PC-3 (cell line): ENCODE measurements around the gene BAIAP2. TPM values are rescaled to one million over a fixed set of nuclear protein-coding genes. Genes with fewer than 3 reads are reported as not detected.

ENCODE experiments used
- ATAC-seq: fragments of 200-7000 bp; cut with Tn5 transposase; 2 replicates; pipeline ENCODE4 v1.9.1; 2020; ENCODE audit warnings: mild to moderate bottlenecking, moderate library complexity
- BruUV-seq: library from RNA; stranded (reverse); fragments of 400-500 nt; replicated peaks from 2 replicates; lab custom pipeline; 2021; lab: Mats Ljungman, UMichigan
- CTCF ChIA-PET: fragments of 300-600 bp; sonication (Branson Sonifier 250); formaldehyde crosslinking; loops from one replicate; lab custom pipeline; 2022; ENCODE audit warnings: antibody characterized with exemption; lab: Charles Lee
- POLR2A ChIA-PET: fragments of 300-600 bp; sonication (Branson Sonifier 250); formaldehyde crosslinking; loops from one replicate; lab custom pipeline; 2022; ENCODE audit warnings: antibody characterized with exemption; ENCODE audit not compliant: unreplicated experiment; lab: Charles Lee
- DNase-seq: peaks from one replicate; pipeline ENCODE4 v3.0.0-alpha.2; 2015
- H2AFZ ChIP-seq: fragments of 300-600 bp; sonication (generic); 2 replicates; pipeline ENCODE4 v1.6.0; 2016; ENCODE audit warnings: antibody characterized with exemption, low read length
- H3F3A ChIP-seq: fragments of 300-600 bp; sonication (generic); one replicate; pipeline ENCODE4 v1.6.0; 2017; ENCODE audit warnings: antibody characterized with exemption, low read length, control low read depth, mild to moderate bottlenecking; ENCODE audit not compliant: unreplicated experiment
- H3K27ac ChIP-seq: fragments of 300-600 bp; sonication (generic); 2 replicates; pipeline ENCODE4 v1.5.1; 2016; ENCODE audit warnings: mild to moderate bottlenecking, low read length
- H3K27me3 ChIP-seq: fragments of 300-600 bp; sonication (generic); 2 replicates; pipeline ENCODE4 v1.6.1; 2016; ENCODE audit warnings: low read length, mixed read lengths
- H3K36me3 ChIP-seq: fragments of 300-600 bp; sonication (generic); 2 replicates; pipeline ENCODE4 v1.6.1; 2016; ENCODE audit warnings: low read depth, mixed run types, low read length, mixed read lengths
- H3K4me1 ChIP-seq: fragments of 300-600 bp; sonication (generic); 2 replicates; pipeline ENCODE4 v1.5.1; 2016; ENCODE audit warnings: low read length; ENCODE audit not compliant: insufficient read depth
- H3K4me2 ChIP-seq: fragments of 300-600 bp; sonication (generic); 2 replicates; pipeline ENCODE4 v1.6.0; 2016; ENCODE audit warnings: low read length
- H3K4me3 ChIP-seq: fragments of 300-600 bp; sonication (generic); 2 replicates; pipeline ENCODE4 v1.5.1; 2016; ENCODE audit warnings: mild to moderate bottlenecking, low read length, mixed read lengths
- H3K79me2 ChIP-seq: fragments of 300-600 bp; sonication (generic); 2 replicates; pipeline ENCODE4 v1.6.1; 2017; ENCODE audit warnings: low read length, mixed read lengths
- H3K9ac ChIP-seq: fragments of 300-600 bp; sonication (generic); 2 replicates; pipeline ENCODE4 v1.6.0; 2016; ENCODE audit warnings: mild to moderate bottlenecking, low read length
- H3K9me2 ChIP-seq: fragments of 300-600 bp; sonication (generic); replicated peaks from 2 replicates; pipeline ENCODE4 v1.6.1; 2016; ENCODE audit warnings: mixed run types, low read length, mixed read lengths
- H3K9me3 ChIP-seq: fragments of 300-600 bp; sonication (generic); 2 replicates; pipeline ENCODE4 v1.6.1; 2016; ENCODE audit warnings: low read length, mixed read lengths
- H4K20me1 ChIP-seq: fragments of 300-600 bp; sonication (generic); 2 replicates; pipeline ENCODE4 v1.6.1; 2016; ENCODE audit warnings: low read length, mixed read lengths
- EZH2 ChIP-seq: fragments of 300-600 bp; sonication (generic); IDR thresholded peaks from one replicate; pipeline ENCODE4 v1.6.1; 2017; ENCODE audit warnings: antibody characterized with exemption, mild to moderate bottlenecking, low read length; ENCODE audit not compliant: unreplicated experiment
- EZH2phosphoT487 ChIP-seq: fragments of 300-600 bp; sonication (generic); IDR thresholded peaks from 2 replicates; pipeline ENCODE4 v1.6.1; 2018; ENCODE audit warnings: mild to moderate bottlenecking, antibody characterized with exemption, low read length, borderline replicate concordance
- intact Hi-C: fragments of 100-400 bp; cut with micrococcal nuclease; formaldehyde crosslinking; loops from 2 replicates; pipeline ENCODE4 v1.9.0; 2023
- total RNA-seq: library from RNA; depleted of rRNA; stranded (reverse); fragments of >200 nt; gene quantifications from 2 replicates; pipeline ENCODE4 v1.2.3, GENCODE V29; 2014
- TF ChIP-seq, protein P1 (sequence below): fragments of 300-600 bp; sonication (generic); conservative IDR thresholded peaks from 2 replicates; pipeline ENCODE4 v1.5.1; 2017; ENCODE audit warnings: antibody characterized with exemption, low read depth, mild to moderate bottlenecking, low read length

The BAIAP2 gene
- total RNA-seq, 1 experiment from 2014 or later = 56.9 TPM

DNA sequence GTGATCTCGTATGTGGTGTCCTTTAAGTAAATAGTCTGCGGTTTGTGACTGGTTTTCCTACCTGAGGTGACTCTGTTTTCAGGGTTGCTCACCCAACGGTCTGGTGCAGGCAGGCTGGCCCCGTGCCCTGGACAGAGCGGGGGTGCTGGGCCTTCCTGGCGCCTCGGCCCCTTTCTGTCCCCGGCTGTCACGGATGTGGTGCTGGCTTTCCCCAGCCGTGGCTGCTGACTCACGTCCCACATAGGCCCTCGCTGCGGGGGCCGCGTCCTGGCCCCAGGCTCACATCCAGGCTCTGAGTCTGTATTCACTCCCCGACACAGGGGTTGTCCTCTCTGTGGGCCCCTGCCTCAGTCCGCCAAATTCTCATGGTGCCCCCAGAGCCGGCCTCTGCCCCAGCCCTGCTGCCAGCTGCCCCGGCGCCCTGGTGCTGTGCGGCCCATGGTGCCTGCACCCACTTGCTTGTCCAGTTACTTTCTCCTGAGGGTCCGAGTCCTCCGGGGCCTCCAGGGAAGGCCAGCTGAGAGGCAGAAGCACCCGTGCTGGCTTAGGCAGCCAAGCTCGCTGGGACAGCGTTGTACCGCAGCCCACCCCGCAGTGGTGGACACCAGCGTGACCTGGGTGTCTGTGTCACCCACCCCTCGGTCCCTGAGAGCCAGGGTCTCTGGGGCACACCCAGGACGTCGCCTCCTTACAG lies 37.4 kb upstream of the BAIAP2 start:
- H3K27ac ChIP-seq = peak overlapping the region; percentile 79
- ATAC-seq = peak; percentile 76
- POLR2A ChIA-PET = no interaction called here
- peaks cover 20% of the 10 kb centered on the region for H3K36me3 ChIP-seq
- intact Hi-C loops = no loop called here
- H3K9ac ChIP-seq = peak overlapping the region; percentile 42; the same call in 1 of the 2 replicates
- CTCF ChIA-PET = no interaction called here
- H3K9me3 ChIP-seq = no peaks in the 10 kb centered on the region
- H3K4me3 ChIP-seq = no peak overlapping the region
- DNase-seq = peak; percentile 83
- TF ChIP-seq, protein P1, sequence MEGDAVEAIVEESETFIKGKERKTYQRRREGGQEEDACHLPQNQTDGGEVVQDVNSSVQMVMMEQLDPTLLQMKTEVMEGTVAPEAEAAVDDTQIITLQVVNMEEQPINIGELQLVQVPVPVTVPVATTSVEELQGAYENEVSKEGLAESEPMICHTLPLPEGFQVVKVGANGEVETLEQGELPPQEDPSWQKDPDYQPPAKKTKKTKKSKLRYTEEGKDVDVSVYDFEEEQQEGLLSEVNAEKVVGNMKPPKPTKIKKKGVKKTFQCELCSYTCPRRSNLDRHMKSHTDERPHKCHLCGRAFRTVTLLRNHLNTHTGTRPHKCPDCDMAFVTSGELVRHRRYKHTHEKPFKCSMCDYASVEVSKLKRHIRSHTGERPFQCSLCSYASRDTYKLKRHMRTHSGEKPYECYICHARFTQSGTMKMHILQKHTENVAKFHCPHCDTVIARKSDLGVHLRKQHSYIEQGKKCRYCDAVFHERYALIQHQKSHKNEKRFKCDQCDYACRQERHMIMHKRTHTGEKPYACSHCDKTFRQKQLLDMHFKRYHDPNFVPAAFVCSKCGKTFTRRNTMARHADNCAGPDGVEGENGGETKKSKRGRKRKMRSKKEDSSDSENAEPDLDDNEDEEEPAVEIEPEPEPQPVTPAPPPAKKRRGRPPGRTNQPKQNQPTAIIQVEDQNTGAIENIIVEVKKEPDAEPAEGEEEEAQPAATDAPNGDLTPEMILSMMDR = no peak
- no peak for TF ChIP-seq EZH2
- no peak for TF ChIP-seq EZH2phosphoT487
- no peaks in the 10 kb centered on the region for H4K20me1 ChIP-seq
- H3K79me2 ChIP-seq = peaks cover 12% of the 10 kb centered on the region
- no peaks in the 10 kb centered on the region for H3F3A ChIP-seq
- H3K9me2 ChIP-seq = no peaks in the 10 kb centered on the region
- BruUV-seq = no TSS peak
- H3K27me3 ChIP-seq = no peaks in the 10 kb centered on the region
- peaks cover 33% of the 10 kb centered on the region for H3K4me1 ChIP-seq
- H2AFZ ChIP-seq = no peak overlapping the region
- H3K4me2 ChIP-seq = peak overlapping the region; percentile 53

DNA sequence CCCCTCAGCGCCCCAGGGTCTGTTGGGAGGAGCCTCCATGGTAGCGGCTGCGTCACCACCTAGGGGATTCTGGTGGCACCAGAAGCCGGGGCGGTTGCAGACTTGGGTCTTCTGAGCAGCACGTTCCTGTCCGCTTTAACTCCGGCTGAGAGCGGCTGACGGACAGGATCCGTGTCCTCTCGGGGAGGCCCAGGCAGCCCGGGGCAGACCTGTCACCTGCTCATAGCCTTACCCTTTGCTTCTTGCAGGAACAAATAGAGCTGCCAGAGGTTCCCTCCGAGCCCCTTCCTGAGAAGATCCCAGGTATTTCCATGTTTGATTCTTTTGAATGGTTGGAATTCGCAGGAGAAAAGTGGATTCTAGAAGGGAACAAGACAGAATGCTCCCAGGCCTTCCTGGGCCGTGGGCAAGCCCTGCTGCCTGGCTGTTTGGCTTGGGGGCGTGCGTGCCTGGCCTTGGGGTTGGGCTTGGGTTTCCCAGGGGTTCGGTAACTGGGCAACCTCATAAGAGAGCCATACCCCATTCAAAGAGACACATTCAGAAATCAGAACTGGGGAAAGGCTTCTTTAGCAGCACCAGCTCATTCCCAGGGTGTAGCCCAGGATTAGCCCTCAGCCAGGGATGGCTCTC lies 36.7 kb upstream of the BAIAP2 start:
- ChIA-PET POLR2A (no interaction called here), CTCF (no interaction called here)
- Histone ChIP-seq H3K4me3 (no peak overlapping the region), H3K79me2 (peaks cover 5% of the 10 kb centered on the region), H3K27ac (peak overlapping the region; percentile 79), H3K9me3 (no peaks in the 10 kb centered on the region), H3K9me2 (no peaks in the 10 kb centered on the region), H4K20me1 (no peaks in the 10 kb centered on the region), H3F3A (no peaks in the 10 kb centered on the region), H3K36me3 (peaks cover 20% of the 10 kb centered on the region), H3K4me1 (peaks cover 30% of the 10 kb centered on the region), H2AFZ (no peak overlapping the region), H3K27me3 (no peaks in the 10 kb centered on the region), H3K4me2 (peak overlapping the region; percentile 53), H3K9ac (peak overlapping the region; percentile 42; the same call in 1 of the 2 replicates)
- intact Hi-C loops = no loop called here
- ATAC-seq (no peak), DNase-seq (no peak)
- BruUV-seq = no TSS peak
- no peak for TF ChIP-seq EZH2phosphoT487
- TF ChIP-seq, protein P1 = no peak
- TF ChIP-seq EZH2 = no peak
